H1 (cell line): Measurements from ENCODE around the gene PTPRJ. TPM values are rescaled to one million over a fixed set of nuclear protein-coding genes. Genes with fewer than 3 reads are reported as not detected.

Source experiments
- CTCF ChIA-PET: fragments of 300-600 bp; sonication (Branson Sonifier 250); formaldehyde crosslinking; loops from one replicate; lab custom pipeline; 2021; ENCODE audit not compliant: partially characterized antibody; lab: Charles Lee
- POLR2A ChIA-PET: fragments of 300-600 bp; sonication (Branson Sonifier 250); formaldehyde crosslinking; loops from one replicate; lab custom pipeline; 2021; ENCODE audit warnings: inconsistent platforms; ENCODE audit not compliant: partially characterized antibody; lab: Charles Lee
- DNase-seq, 2 experiments: peaks; one replicate each; pipeline versions ENCODE4 v3.0.0 to v3.0.0-alpha.2; 2010 to 2022; ENCODE audit warnings: low spot score in 2 of 2, low read depth in 1 of 2, mixed read lengths in 1 of 2
- FAIRE-seq: peaks from 2 replicates; lab custom pipeline; 2011; peaks lifted over from hg19 to GRCh38; lab: Jason Lieb, UNC
- H2AFZ ChIP-seq: 2 replicates; pipeline ENCODE4 v1.8.1; 2012; ENCODE audit warnings: low read length, inconsistent platforms
- H2AK5ac ChIP-seq: 2 replicates; pipeline ENCODE4 v1.6.1; 2013; ENCODE audit warnings: low read depth, low read length
- H2BK120ac ChIP-seq: replicated peaks from 2 replicates; pipeline ENCODE3; 2013; ENCODE audit warnings: low read depth, low read length, inconsistent platforms
- H2BK12ac ChIP-seq: 2 replicates; pipeline ENCODE4 v1.6.1; 2013; ENCODE audit warnings: low read depth, low read length
- H2BK15ac ChIP-seq: 2 replicates; pipeline ENCODE4 v1.6.1; 2013; ENCODE audit warnings: low read length
- H2BK20ac ChIP-seq: 2 replicates; pipeline ENCODE4 v1.6.1; 2013; ENCODE audit warnings: low read length
- H2BK5ac ChIP-seq: 2 replicates; pipeline ENCODE4 v1.6.1; 2013; ENCODE audit warnings: low read depth, low read length
- H3K14ac ChIP-seq: 2 replicates; pipeline ENCODE4 v1.6.1; 2013; ENCODE audit warnings: inconsistent platforms; ENCODE audit not compliant: insufficient read length
- H3K18ac ChIP-seq: 2 replicates; pipeline ENCODE4 v1.6.1; 2013; ENCODE audit warnings: low read length; ENCODE audit errors: extremely low read depth
- H3K23ac ChIP-seq: 2 replicates; pipeline ENCODE4 v1.6.1; 2013; ENCODE audit warnings: inconsistent platforms; ENCODE audit not compliant: insufficient read length
- H3K23me2 ChIP-seq: 2 replicates; pipeline ENCODE4 v1.6.1; 2013; ENCODE audit warnings: low read depth, low read length
- H3K27ac ChIP-seq: 2 replicates; pipeline ENCODE4 v1.6.1; 2011; ENCODE audit warnings: low read depth, low read length, inconsistent platforms
- H3K27me3 ChIP-seq, 4 experiments: replicated peaks in 1 of 4; 1 replicate in 1 of 4; 2 replicates in 3 of 4; pipeline versions ENCODE4 v1.6.1 to v1.8.1; 2011 to 2013; ENCODE audit warnings: low read length in 3 of 4, mild to moderate bottlenecking in 3 of 4, inconsistent platforms in 2 of 4, mixed read lengths in 2 of 4, moderate library complexity in 1 of 4; ENCODE audit not compliant: control insufficient read depth in 3 of 4, insufficient read depth in 3 of 4; ENCODE audit errors: extremely low read depth in 1 of 4
- H3K36me3 ChIP-seq, 4 experiments: 2 replicates each; pipeline versions ENCODE4 v1.6.1 to v1.8.1; 2011 to 2013; ENCODE audit warnings: mild to moderate bottlenecking in 4 of 4, low read length in 3 of 4, moderate library complexity in 2 of 4, control low read depth in 1 of 4, inconsistent platforms in 1 of 4; ENCODE audit not compliant: insufficient read depth in 4 of 4, control insufficient read depth in 2 of 4
- H3K4ac ChIP-seq: replicated peaks from 2 replicates; pipeline ENCODE3; 2013; ENCODE audit warnings: low read length, low read depth, mixed read lengths, inconsistent platforms; ENCODE audit not compliant: insufficient read length
- H3K4me1 ChIP-seq, 4 experiments: replicated peaks in 1 of 4; 1 replicate in 1 of 4; 2 replicates in 3 of 4; pipeline versions ENCODE4 v1.6.1 to v1.8.1; 2011 to 2013; ENCODE audit warnings: low read length in 3 of 4, inconsistent platforms in 2 of 4, mixed read lengths in 1 of 4; ENCODE audit not compliant: insufficient read depth in 4 of 4, control insufficient read depth in 3 of 4
- H3K4me2 ChIP-seq, 2 experiments: 2 replicates each; pipeline versions ENCODE4 v1.6.1 to v1.8.1; 2011 to 2013; ENCODE audit warnings: low read depth in 2 of 2, low read length in 2 of 2, control low read depth in 1 of 2, inconsistent platforms in 1 of 2, mild to moderate bottlenecking in 1 of 2; ENCODE audit not compliant: insufficient read depth in 1 of 2
- H3K4me3 ChIP-seq, 4 experiments: fragments of 200-600, 300-600 bp in 1 of 4; sonication (generic), shearing (Covaris generic), sonication (Bioruptor Twin) in 1 of 4; 2 replicates each; pipeline versions ENCODE4 v1.5.1 to v1.8.1; 2011 to 2016; ENCODE audit warnings: low read length in 4 of 4, low read depth in 3 of 4, control low read depth in 2 of 4, inconsistent platforms in 2 of 4, mild to moderate bottlenecking in 2 of 4, mixed read lengths in 1 of 4, moderate library complexity in 1 of 4; ENCODE audit not compliant: insufficient read depth in 2 of 4; ENCODE audit errors: extremely low read depth in 1 of 4
- H3K56ac ChIP-seq: replicated peaks from 2 replicates; pipeline ENCODE3; 2013; ENCODE audit warnings: low read depth, mild to moderate bottlenecking, mixed read lengths, low read length, inconsistent platforms; ENCODE audit not compliant: insufficient read length
- H3K79me1 ChIP-seq: 2 replicates; pipeline ENCODE4 v1.6.1; 2013; ENCODE audit warnings: low read depth, low read length, control low read depth
- H3K79me2 ChIP-seq, 2 experiments: 2 replicates each; pipeline versions ENCODE4 v1.6.1 to v1.8.1; 2012 to 2013; ENCODE audit warnings: low read length in 2 of 2, mild to moderate bottlenecking in 2 of 2, inconsistent platforms in 1 of 2; ENCODE audit not compliant: insufficient read depth in 2 of 2, control insufficient read depth in 1 of 2
- H3K9ac ChIP-seq, 4 experiments: replicated peaks in 1 of 4; 1 replicate in 1 of 4; 2 replicates in 3 of 4; pipeline versions ENCODE4 v1.6.1 to v1.8.1; 2011 to 2013; ENCODE audit warnings: low read depth in 3 of 4, low read length in 3 of 4, control low read depth in 2 of 4, mild to moderate bottlenecking in 2 of 4, moderate library complexity in 2 of 4, inconsistent platforms in 1 of 4; ENCODE audit errors: extremely low read depth in 1 of 4
- H3K9me3 ChIP-seq, 2 experiments: 2 replicates each; pipeline versions ENCODE4 v1.6.1 to v1.8.1; 2012 to 2013; ENCODE audit warnings: mild to moderate bottlenecking in 2 of 2, moderate library complexity in 2 of 2, control low read depth in 1 of 2, inconsistent platforms in 1 of 2, low read depth in 1 of 2, low read length in 1 of 2, mixed read lengths in 1 of 2; ENCODE audit not compliant: insufficient read depth in 2 of 2
- H4K20me1 ChIP-seq, 2 experiments: replicated peaks in 1 of 2; 2 replicates each; pipeline versions ENCODE3 to v1.8.1; 2011 to 2013; ENCODE audit warnings: inconsistent platforms in 2 of 2, low read length in 2 of 2, mild to moderate bottlenecking in 1 of 2; ENCODE audit not compliant: insufficient read depth in 2 of 2, control insufficient read depth in 1 of 2
- H4K5ac ChIP-seq: 2 replicates; pipeline ENCODE4 v1.6.1; 2013; ENCODE audit warnings: low read length, low read depth, mixed read lengths, inconsistent platforms; ENCODE audit not compliant: insufficient read length
- H4K8ac ChIP-seq: 2 replicates; pipeline ENCODE4 v1.8.0; 2013; ENCODE audit warnings: mild to moderate bottlenecking, moderate library complexity, low read length, inconsistent platforms; ENCODE audit not compliant: insufficient read depth; ENCODE audit errors: extremely low read depth
- H4K91ac ChIP-seq: replicated peaks from 2 replicates; pipeline ENCODE3; 2013; ENCODE audit warnings: low read length, mixed read lengths, inconsistent platforms; ENCODE audit not compliant: insufficient read length
- CEBPB ChIP-seq: IDR thresholded peaks from 2 replicates; pipeline ENCODE4 v1.6.1; 2012; ENCODE audit warnings: low read depth, low read length
- E2F6 ChIP-seq: IDR thresholded peaks from 2 replicates; pipeline ENCODE4 v1.6.1; 2012; ENCODE audit warnings: inconsistent platforms
- EP300 ChIP-seq, 2 experiments: IDR thresholded peaks; 1 replicate in 1 of 2; 2 replicates in 1 of 2; pipeline ENCODE4 v1.6.1; 2011 to 2012; ENCODE audit warnings: low read depth in 2 of 2, low read length in 2 of 2, mild to moderate bottlenecking in 2 of 2, borderline replicate concordance in 1 of 2, inconsistent platforms in 1 of 2, moderate library complexity in 1 of 2
- FOSL1 ChIP-seq: IDR thresholded peaks from 2 replicates; pipeline ENCODE4 v1.6.1; 2011; ENCODE audit warnings: mild to moderate bottlenecking, low read depth, low read length, moderate library complexity; ENCODE audit not compliant: insufficient read depth
- HDAC6 ChIP-seq: IDR thresholded peaks from one replicate; pipeline ENCODE4 v1.7.1; 2012; ENCODE audit warnings: low read depth, mild to moderate bottlenecking, inconsistent platforms, low read length, moderate library complexity
- KDM4A ChIP-seq: IDR thresholded peaks from one replicate; pipeline ENCODE4 v1.7.1; 2012; ENCODE audit warnings: low read depth, mild to moderate bottlenecking, moderate library complexity, low read length, inconsistent platforms; ENCODE audit not compliant: severe bottlenecking
- KDM5A ChIP-seq: fragments of 200-600 bp; IDR thresholded peaks from 2 replicates; pipeline ENCODE4 v1.7.1; 2012; ENCODE audit warnings: mild to moderate bottlenecking, low read length, inconsistent platforms, mixed read lengths
- POLR2A ChIP-seq, 2 experiments: IDR thresholded peaks; 1 replicate in 1 of 2; 2 replicates in 1 of 2; pipeline ENCODE4 v1.6.1; 2011; ENCODE audit warnings: low read depth in 2 of 2, low read length in 2 of 2, mild to moderate bottlenecking in 2 of 2; ENCODE audit errors: control extremely low read depth in 1 of 2
- SIN3A ChIP-seq, 2 experiments: IDR thresholded peaks in 1 of 2; conservative IDR thresholded peaks in 1 of 2; 2 replicates each; pipeline ENCODE4 v1.6.1; 2011 to 2012; ENCODE audit warnings: low read length in 2 of 2, improper control_type of control experiment in 1 of 2, low read depth in 1 of 2, mild to moderate bottlenecking in 1 of 2
- TAF1 ChIP-seq: IDR thresholded peaks from 2 replicates; pipeline ENCODE4 v1.6.1; 2011; ENCODE audit warnings: mild to moderate bottlenecking, low read depth, low read length
- TEAD4 ChIP-seq: IDR thresholded peaks from 2 replicates; pipeline ENCODE4 v1.6.1; 2012; ENCODE audit warnings: low read depth, low read length, inconsistent platforms, mixed read lengths
- USF2 ChIP-seq: IDR thresholded peaks from 2 replicates; pipeline ENCODE4 v1.6.1; 2011; ENCODE audit warnings: low read length, improper control_type of control experiment
- WGBS, 2 experiments: shearing (Covaris generic) in 1 of 2; methylation state at CpG; one replicate each; pipeline versions ENCODE4 v1.1.6 to v1.1.7; 2013 to 2015; ENCODE audit warnings: low lambda C conversion rate in 2 of 2, mixed read lengths in 2 of 2, inconsistent platforms in 1 of 2, low coverage in 1 of 2, missing lambda C conversion rate in 1 of 2; ENCODE audit not compliant: insufficient replicate concordance in 2 of 2, insufficient coverage in 1 of 2, insufficient read length in 1 of 2; ENCODE audit errors: extremely low coverage in 1 of 2, missing lambda C conversion rate in 1 of 2; 5-methylcytosine and 5-hydroxymethylcytosine counted together
- polyA plus RNA-seq, 7 experiments: library from polyadenylated mRNA; depleted of rRNA in 3 of 7; stranded (reverse) in 5 of 7; unstranded in 2 of 7; fragments of >200 nt in 5 of 7; fragments of 200-250 nt in 2 of 7; gene quantifications; 1 replicate in 5 of 7; 2 replicates in 1 of 7; 4 replicates in 1 of 7; pipeline versions ENCODE4 v1.2.1 to v1.2.3, GENCODE V29; 2011 to 2013; ENCODE audit warnings: missing spikeins in 2 of 7, mixed read lengths in 2 of 7
- total RNA-seq: library from RNA; stranded (reverse); fragmentation: NEBNext Ultra II Directional; extraction: Animal tissue kit (Norgen Biotek cat#: 25700); gene quantifications from 2 replicates; pipeline ENCODE4 v1.2.1, GENCODE V29; 2021

PTPRJ gene
- total and polyA plus RNA-seq, 2 of the 8 experiments (the other 6 are each of a cell fraction or from before 2014, with no cell fraction given), result 4.4 to 22.6 TPM

DNA sequence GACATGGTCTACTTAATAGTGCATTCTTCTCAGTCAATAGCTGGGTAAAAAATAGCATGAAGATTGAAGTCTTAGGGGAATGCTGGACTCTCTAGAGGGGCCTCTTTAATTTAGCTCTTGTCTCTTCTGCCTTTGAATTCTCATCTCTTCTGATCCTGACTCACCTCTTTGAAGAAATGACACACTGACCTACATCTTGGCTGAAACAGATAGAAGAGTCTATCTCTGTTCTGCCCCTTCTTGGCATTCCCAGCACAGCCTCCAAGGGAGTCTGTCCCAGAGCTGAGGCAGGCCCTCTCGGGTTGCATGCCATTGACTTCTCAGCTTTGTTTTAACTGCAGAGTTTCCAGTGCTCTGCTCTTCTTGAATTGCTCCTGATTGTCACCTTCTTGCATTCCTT lies 55.7 kb downstream of the PTPRJ start:
- Histone ChIP-seq H3K9ac (no peak overlapping the region), H2BK15ac (no peak overlapping the region), H2AFZ (no peak overlapping the region), H4K91ac (no peak overlapping the region), H4K5ac (no peak overlapping the region), H2BK12ac (no peak overlapping the region), H2AK5ac (no peak overlapping the region), H3K79me2 (peaks cover 0 to 5% of the 10 kb centered on the region in 2 experiments; a peak in 1 of 4 replicates), H2BK20ac (no peak overlapping the region), H2BK120ac (no peak overlapping the region), H3K4me1 (peaks cover 2 to 12% (median 10%) of the 10 kb centered on the region in 4 experiments), H4K8ac (no peak overlapping the region), H3K23ac (no peak overlapping the region), H3K36me3 (no peaks in the 10 kb centered on the region), H3K4me2 (no peak overlapping the region), H3K23me2 (no peaks in the 10 kb centered on the region), H3K4me3 (no peak overlapping the region), H3K18ac (no peak overlapping the region), H3K56ac (no peak overlapping the region), H3K14ac (no peak overlapping the region), H3K79me1 (peaks cover 3% of the 10 kb centered on the region), H3K27ac (no peak overlapping the region), H3K27me3 (no peaks in the 10 kb centered on the region), H3K4ac (no peak overlapping the region), H3K9me3 (no peaks in the 10 kb centered on the region), H4K20me1 (peaks cover 0 to 3% of the 10 kb centered on the region in 2 experiments), H2BK5ac (no peak overlapping the region)
- DNase-seq (no peak), FAIRE-seq (no peak)
- 41% methylated on average over 1 of the region's 1 CpG; no CpG with 5 or more reads in 1 of the 2 experiments for WGBS, 2 experiments
- POLR2A ChIA-PET, result interaction anchor here (1.0 kb wide), 1 partner anchor 11 kb away, joined by 3 read pairs; no protein-coding TSS in a partner anchor
- CTCF ChIA-PET, result interaction anchor here (0.8 to 2.5 kb wide), 6 partner anchors 8 to 76 kb away, joined by 3 to 7 read pairs (median 3); no protein-coding TSS in a partner anchor
- TF ChIP-seq HDAC6, result no peak
- TF ChIP-seq E2F6, result no peak
- no peak for TF ChIP-seq CEBPB
- no peak for TF ChIP-seq POLR2A (IDR thresholded peaks at IDR 0.05; ENCODE audit: control extremely low read depth in 1 of 2, low read depth in 2 of 2, low read length in 2 of 2)
- no peak for TF ChIP-seq FOSL1
- no peak for TF ChIP-seq EP300 (IDR thresholded peaks at IDR 0.05; ENCODE audit: borderline replicate concordance in 1 of 2, low read depth in 2 of 2, low read length in 2 of 2)
- no peak for TF ChIP-seq KDM5A
- TF ChIP-seq USF2, result no peak
- no peak for TF ChIP-seq KDM4A
- no peak for TF ChIP-seq TEAD4
- TF ChIP-seq SIN3A (conservative IDR thresholded peaks at IDR 0.05 in 1 of 2, IDR thresholded peaks at IDR 0.05 in 1 of 2; ENCODE audit: low read depth in 1 of 2, low read length in 2 of 2), result no peak
- TF ChIP-seq TAF1, result no peak
